HCT116 (cell line): ENCODE results near the gene CELA2A. TPM values are rescaled to one million over a fixed set of nuclear protein-coding genes. Genes with fewer than 3 reads are reported as not detected.
"Not testable (repeated sequence)": the region's sequence is repeated elsewhere in the genome, so short reads cannot be mapped to it uniquely, and the experiment has no call there.

Source experiments
- ATAC-seq: fragments of 200-7000 bp; cut with Tn5 transposase; 2 replicates; pipeline ENCODE4 v1.9.1; 2020; ENCODE audit warnings: mild to moderate bottlenecking, moderate library complexity
- BruUV-seq: library from RNA; stranded (reverse); fragments of 400-500 nt; replicated peaks from 2 replicates; lab custom pipeline; 2021; lab: Mats Ljungman, UMichigan
- CTCF ChIA-PET: fragments of 300-600 bp; sonication (Branson Sonifier 250); formaldehyde crosslinking; loops from one replicate; lab custom pipeline; 2021; ENCODE audit warnings: antibody characterized with exemption; lab: Charles Lee
- POLR2A ChIA-PET: fragments of 300-600, 350-600 bp; sonication (Branson Sonifier 250); formaldehyde crosslinking; loops from one replicate; lab custom pipeline; 2021; ENCODE audit warnings: antibody characterized with exemption; lab: Charles Lee
- RAD21 ChIA-PET, 2 experiments: fragments of 300-600 bp; sonication (Branson Sonifier 250); formaldehyde crosslinking; loops; one replicate each; lab custom pipeline; 2023; ENCODE audit warnings: low total read pairs in 2 of 2; ENCODE audit not compliant: uncharacterized antibody in 2 of 2, unreplicated experiment in 2 of 2, low non-redundant PET in 1 of 2; lab: Charles Lee
- DNase-seq: peaks from one replicate; pipeline ENCODE4 v3.0.0-alpha.2; 2010; ENCODE audit warnings: low read depth, low spot score
- H2AFZ ChIP-seq: fragments of 200-600 bp; shearing (Covaris generic), sonication (generic); 2 replicates; pipeline ENCODE4 v1.6.1; 2017; ENCODE audit warnings: low read depth, mixed run types, mixed read lengths, antibody characterized with exemption, low read length; ENCODE audit not compliant: poor library complexity, severe bottlenecking
- H3K27ac ChIP-seq: 2 replicates; pipeline ENCODE4 v1.5.1; 2012; ENCODE audit warnings: low read depth, low read length
- H3K27me3 ChIP-seq: fragments of 200-600 bp; sonication (generic); 2 replicates; pipeline ENCODE4 v1.6.1; 2016; ENCODE audit warnings: mixed run types, low read length, mixed read lengths; ENCODE audit not compliant: insufficient read depth
- H3K36me3 ChIP-seq, 2 experiments: fragments of 200-500 bp in 1 of 2; fragments of 200-600 bp in 1 of 2; sonication (Bioruptor generic) in 1 of 2; sonication (generic) in 1 of 2; 2 replicates each; pipeline versions ENCODE4 v1.5.1 to v1.6.1; 2014 to 2016; ENCODE audit warnings: low read length in 2 of 2, inconsistent platforms in 1 of 2, mixed read lengths in 1 of 2, mixed run types in 1 of 2; ENCODE audit not compliant: insufficient read depth in 2 of 2, control insufficient read depth in 1 of 2
- H3K4me1 ChIP-seq, 2 experiments: fragments of 200-600 bp in 1 of 2; sonication (generic) in 1 of 2; 2 replicates each; pipeline versions ENCODE4 v1.5.1 to v1.6.1; 2012 to 2017; ENCODE audit warnings: low read length in 2 of 2, inconsistent platforms in 1 of 2, mild to moderate bottlenecking in 1 of 2, mixed read lengths in 1 of 2, mixed run types in 1 of 2, moderate library complexity in 1 of 2; ENCODE audit not compliant: insufficient read depth in 2 of 2, control insufficient read depth in 1 of 2
- H3K4me2 ChIP-seq: fragments of 200-600 bp; sonication (generic); 2 replicates; pipeline ENCODE4 v1.6.1; 2017; ENCODE audit warnings: mixed run types, low read length, mixed read lengths
- H3K4me3 ChIP-seq, 2 experiments: fragments of 200-600 bp in 1 of 2; sonication (generic) in 1 of 2; replicated peaks in 1 of 2; 2 replicates each; pipeline ENCODE4 v1.5.1; 2011 to 2016; ENCODE audit warnings: low read length in 2 of 2, control low read depth in 1 of 2, low read depth in 1 of 2, mild to moderate bottlenecking in 1 of 2, mixed read lengths in 1 of 2, mixed run types in 1 of 2
- H3K79me2 ChIP-seq: fragments of 200-600 bp; sonication (generic); 2 replicates; pipeline ENCODE4 v1.6.1; 2017; ENCODE audit warnings: mild to moderate bottlenecking, mixed run types, low read length, moderate library complexity, mixed read lengths; ENCODE audit not compliant: insufficient read depth
- H3K9ac ChIP-seq: fragments of 200-600 bp; sonication (generic); 2 replicates; pipeline ENCODE4 v1.6.1; 2016; ENCODE audit warnings: low read length, mixed read lengths
- H3K9me2 ChIP-seq: fragments of 200-600 bp; sonication (generic), shearing (Covaris generic); 2 replicates; pipeline ENCODE4 v1.6.1; 2017; ENCODE audit warnings: mixed run types, mild to moderate bottlenecking, moderate library complexity; ENCODE audit not compliant: insufficient read depth
- H3K9me3 ChIP-seq, 2 experiments: fragments of 200-500 bp in 1 of 2; fragments of 200-600 bp in 1 of 2; sonication (Bioruptor generic) in 1 of 2; sonication (generic) in 1 of 2; 2 replicates each; pipeline ENCODE4 v1.6.1; 2014 to 2017; ENCODE audit warnings: low read length in 2 of 2, mixed read lengths in 2 of 2, inconsistent platforms in 1 of 2, low read depth in 1 of 2, mild to moderate bottlenecking in 1 of 2, mixed run types in 1 of 2, moderate library complexity in 1 of 2; ENCODE audit not compliant: control insufficient read depth in 1 of 2, insufficient read depth in 1 of 2
- H4K20me1 ChIP-seq: fragments of 200-600 bp; sonication (generic), shearing (Covaris generic); 2 replicates; pipeline ENCODE4 v1.6.1; 2017; ENCODE audit warnings: mixed run types, mild to moderate bottlenecking, moderate library complexity; ENCODE audit not compliant: insufficient read depth
- POLR2A ChIP-seq: IDR thresholded peaks from 2 replicates; pipeline ENCODE4 v1.7.0; 2011; ENCODE audit warnings: borderline replicate concordance; ENCODE audit not compliant: insufficient read depth, insufficient read length; ENCODE audit errors: extremely low read depth
- RAD21 ChIP-seq: IDR thresholded peaks from 2 replicates; pipeline ENCODE4 v1.6.1; 2012; ENCODE audit warnings: low read depth, mild to moderate bottlenecking
- intact Hi-C: fragments of 100-400 bp; cut with micrococcal nuclease; formaldehyde crosslinking; loops from 2 replicates; pipeline ENCODE4 v1.10.0; 2022
- total RNA-seq: library from RNA; stranded (reverse); gene quantifications from one replicate; pipeline ENCODE4 v1.2.1, GENCODE V29; 2021; ENCODE audit not compliant: unreplicated experiment

The CELA2A gene
- total RNA-seq, 1 experiment from 2014 or later, result 1.6 TPM

- DNase-seq (no peak), ATAC-seq (no peak)
- TF ChIP-seq POLR2A, result no peak
- TF ChIP-seq RAD21, result no peak
- H3K36me3 ChIP-seq, result no peaks in the 10 kb centered on the region
- no peak overlapping the region for H3K4me3 ChIP-seq
- no TSS peak for BruUV-seq
- H3K9me2 ChIP-seq, result no peaks in the 10 kb centered on the region
- no peaks in the 10 kb centered on the region for H3K79me2 ChIP-seq
- H3K27me3 ChIP-seq, result no peaks in the 10 kb centered on the region
- RAD21 ChIA-PET, result no interaction called here
- H3K27ac ChIP-seq, result no peak overlapping the region
- no peaks in the 10 kb centered on the region; a peak in 1 of 4 replicates for H3K9me3 ChIP-seq
- H4K20me1 ChIP-seq, result no peaks in the 10 kb centered on the region
- intact Hi-C loops, result no loop called here
- POLR2A ChIA-PET, result no interaction called here
- H3K9ac ChIP-seq, result no peak overlapping the region
- H2AFZ ChIP-seq, result no peak overlapping the region
- no peaks in the 10 kb centered on the region; a peak in 1 of 4 replicates for H3K4me1 ChIP-seq
- CTCF ChIA-PET, result no interaction called here
- no peak overlapping the region for H3K4me2 ChIP-seq
Observed at GRCh38 chr1:15469361-15469760, 12.8 kb downstream of the CELA2A start.

- H3K27ac ChIP-seq, H4K20me1 ChIP-seq, POLR2A ChIA-PET, ATAC-seq, CTCF ChIA-PET, H3K36me3 ChIP-seq, H3K9ac ChIP-seq, H3K9me2 ChIP-seq, RAD21 ChIA-PET, H3K79me2 ChIP-seq, DNase-seq, H3K4me1 ChIP-seq, H3K4me3 ChIP-seq, H3K4me2 ChIP-seq, H2AFZ ChIP-seq, H3K27me3 ChIP-seq, BruUV-seq, H3K9me3 ChIP-seq, intact Hi-C loops: not testable (repeated sequence)
Observed at GRCh38 chr1:15469821-15470448, 13.4 kb downstream of the CELA2A start.

DNA sequence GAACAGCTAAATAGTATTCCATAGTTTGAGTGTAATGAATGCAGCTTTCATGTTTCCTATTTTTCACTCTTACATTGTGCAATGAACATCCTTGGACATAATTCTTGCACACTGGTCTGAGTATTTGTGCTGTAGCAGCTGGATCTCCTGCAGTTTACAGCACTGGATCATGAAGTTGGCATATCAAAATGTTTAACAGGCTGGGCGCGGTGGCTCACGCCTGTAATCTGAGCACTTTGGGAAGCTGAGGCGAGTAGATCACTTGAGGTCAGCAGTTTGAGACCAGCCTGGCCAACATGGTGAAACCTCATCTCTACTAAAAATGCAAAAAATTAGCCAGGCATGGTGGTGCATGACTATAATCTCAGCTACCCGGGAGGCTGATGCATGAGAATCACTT, 14.5 kb downstream of the CELA2A start:
- RAD21 ChIA-PET, H3K27me3 ChIP-seq, BruUV-seq, H3K79me2 ChIP-seq, intact Hi-C loops, H3K4me2 ChIP-seq, H3K4me1 ChIP-seq, DNase-seq, H3K9me3 ChIP-seq, H3K9me2 ChIP-seq, CTCF ChIA-PET, ATAC-seq, POLR2A ChIA-PET, H3K9ac ChIP-seq, H3K27ac ChIP-seq, H2AFZ ChIP-seq, H4K20me1 ChIP-seq, H3K36me3 ChIP-seq, H3K4me3 ChIP-seq: not testable (repeated sequence)

DNA sequence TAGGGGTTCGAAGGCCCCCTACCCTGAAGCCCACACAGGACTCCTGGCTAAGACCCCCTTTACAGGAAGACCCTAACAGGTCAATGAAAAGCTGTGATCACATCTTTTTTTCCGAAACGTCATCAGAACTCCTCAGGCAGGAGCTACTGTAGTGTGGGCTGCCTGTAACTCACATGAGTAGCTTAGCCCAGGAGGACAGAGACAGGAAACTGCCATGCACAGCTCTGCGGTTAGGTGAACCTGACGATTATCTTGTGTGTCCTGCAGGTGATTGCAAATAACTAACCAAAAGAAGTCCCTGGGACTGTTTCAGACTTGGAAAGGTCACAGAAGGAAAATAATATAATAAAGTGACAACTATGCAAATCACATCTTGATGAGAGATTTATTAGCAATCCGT, 15.2 kb downstream of the CELA2A start:
- H3K9me3 ChIP-seq, POLR2A ChIA-PET, H3K9ac ChIP-seq, H3K27me3 ChIP-seq, H3K9me2 ChIP-seq, H3K27ac ChIP-seq, H3K4me1 ChIP-seq, RAD21 ChIA-PET, CTCF ChIA-PET, H4K20me1 ChIP-seq, ATAC-seq, intact Hi-C loops, H3K36me3 ChIP-seq, H3K79me2 ChIP-seq, H3K4me3 ChIP-seq, DNase-seq, H3K4me2 ChIP-seq, H2AFZ ChIP-seq, BruUV-seq: not testable (repeated sequence)
